Right cardiac atrium (tissue), 5 donors: ENCODE results near the gene TMEM187. TPM values are rescaled to one million over a fixed set of nuclear protein-coding genes. Genes with fewer than 3 reads are reported as not detected.
A peak's percentile ranks its signal among the peaks of the same experiment; 100 is the strongest.

Experiments
- ATAC-seq, 2 donors: fragments of 200-7000 bp; cut with Tn5 transposase; one replicate each; pipeline versions ENCODE4 v1.8.0 to v1.9.1; 2020; ENCODE audit warnings: moderate library complexity in 2 of 2, mild to moderate bottlenecking in 1 of 2
- DNase-seq, 3 donors: peaks; one replicate each; pipeline ENCODE4 v3.0.0-alpha.2; 2020
- H3K27ac ChIP-seq: one replicate; pipeline ENCODE4 v1.5.1; 2013; ENCODE audit warnings: mild to moderate bottlenecking, low read length, control low read depth, moderate library complexity
- H3K27me3 ChIP-seq: one replicate; pipeline ENCODE4 v1.6.1; 2013; ENCODE audit not compliant: control insufficient read depth, insufficient read depth
- H3K4me1 ChIP-seq: one replicate; pipeline ENCODE4 v1.6.1; 2013; ENCODE audit warnings: low read length; ENCODE audit not compliant: control insufficient read depth, insufficient read depth
- H3K4me3 ChIP-seq: one replicate; pipeline ENCODE4 v1.5.1; 2013; ENCODE audit warnings: low read length, control low read depth
- H3K9me3 ChIP-seq: one replicate; pipeline ENCODE4 v1.6.1; 2013; ENCODE audit warnings: low read length; ENCODE audit not compliant: control insufficient read depth
- WGBS: extraction: QIAGEN DNeasy Blood & Tissue Kit; methylation state at CpG from one replicate; pipeline ENCODE4 v1.1.7; 2013; 5-methylcytosine and 5-hydroxymethylcytosine counted together
- intact Hi-C, 4 donors: fragments of 100-400 bp; cut with DNase I; formaldehyde crosslinking; loops; one replicate each; pipeline versions ENCODE4 v1.11.0 to v1.14.0; 2022 to 2023
- polyA plus RNA-seq: library from polyadenylated mRNA; stranded (reverse); fragments of 200-250 nt; gene quantifications from one replicate; pipeline ENCODE4 v1.2.3, GENCODE V29; 2013
- total RNA-seq, 4 donors: library from RNA; stranded (reverse); fragmentation: NEBNext Ultra II Directional; extraction: Animal tissue kit (Norgen Biotek cat#: 25700); gene quantifications; one replicate each; pipeline ENCODE4 v1.2.1, GENCODE V29; 2021
- donor health status: healthy with polysubstance abuse.
- donor health status: DM: no; HTN: yes; CAD: no.
- donor health status: DM: no; HTN: no; CAD: no.
- donor health status: DM: no; HTN: yes; CAD: no; lungs with severe emphysema.
- donor health status: DM: yes; HTN: yes; CAD: no.

Gene TMEM187
- total and polyA plus RNA-seq, 5 donors, result 6.8 to 11.9 (median 9.1) TPM

GRCh38 chrX:153948002-153948466, 24.5 kb upstream of the TMEM187 start:
- DNase-seq (peak in 2 of 3 donors; percentile 55 to 63), ATAC-seq (peak; percentile 9 to 60)
- 37% methylated on average over 10 of the region's 10 CpGs for WGBS
- Histone ChIP-seq H3K27me3 (no peaks in the 10 kb centered on the region), H3K27ac (peak overlapping the region; percentile 14), H3K9me3 (no peaks in the 10 kb centered on the region), H3K4me1 (no peaks in the 10 kb centered on the region), H3K4me3 (no peak overlapping the region)
- intact Hi-C loops, result no loop called here

- ATAC-seq (peak in 1 of 2 donors; percentile 27), DNase-seq (no peak)
- no peaks in the 10 kb centered on the region for H3K4me1 ChIP-seq
- intact Hi-C loops, result no loop called here
- H3K4me3 ChIP-seq, result no peak overlapping the region
- H3K27me3 ChIP-seq, result no peaks in the 10 kb centered on the region
- peak overlapping the region; percentile 7 for H3K27ac ChIP-seq
- 43% methylated on average over 30 of the region's 30 CpGs for WGBS
- no peaks in the 10 kb centered on the region for H3K9me3 ChIP-seq
Observed at GRCh38 chrX:153948847-153949805, 23.4 kb upstream of the TMEM187 start.

GRCh38 chrX:153950127-153950526, 22.4 kb upstream of the TMEM187 start:
- DNase-seq, result no peak
- no peak overlapping the region for H3K27ac ChIP-seq
- no peaks in the 10 kb centered on the region for H3K9me3 ChIP-seq
- no peak overlapping the region for H3K4me3 ChIP-seq
- no peak for ATAC-seq
- H3K4me1 ChIP-seq, result no peaks in the 10 kb centered on the region
- WGBS, result 78% methylated on average over 19 of the region's 19 CpGs
- intact Hi-C loops, result loop anchor here in 2 of 4 donors (10.0 kb wide), 1 partner anchor 185 kb away; the partner anchor contains the start of gene PLXNB3 (in 2 of the 2)
- no peaks in the 10 kb centered on the region for H3K27me3 ChIP-seq

- intact Hi-C loops, result loop anchor here in 3 of 4 donors (2.0 to 10.0 kb wide), 2 partner anchors 187 kb away; partner anchors contain the start of gene PLXNB3 (in 3 of the 3)
- no peak overlapping the region for H3K4me3 ChIP-seq
- no peaks in the 10 kb centered on the region for H3K27me3 ChIP-seq
- no peaks in the 10 kb centered on the region for H3K9me3 ChIP-seq
- H3K4me1 ChIP-seq, result no peaks in the 10 kb centered on the region
- no peak overlapping the region for H3K27ac ChIP-seq
- 93% methylated on average over 26 of the region's 28 CpGs for WGBS
- ATAC-seq, result no peak
- no peak for DNase-seq
Observed at GRCh38 chrX:153951683-153952372, 20.7 kb upstream of the TMEM187 start.

- no peaks in the 10 kb centered on the region for H3K4me1 ChIP-seq
Observed at GRCh38 chrX:153952373-153953026, 20.1 kb upstream of the TMEM187 start.

GRCh38 chrX:153953342-153953830, 19.2 kb upstream of the TMEM187 start:
- Histone ChIP-seq H3K9me3 (no peaks in the 10 kb centered on the region), H3K27ac (peak overlapping the region; percentile 59), H3K4me3 (no peak overlapping the region), H3K27me3 (no peaks in the 10 kb centered on the region), H3K4me1 (no peaks in the 10 kb centered on the region)
- 20% methylated on average over 33 of the region's 33 CpGs for WGBS
- intact Hi-C loops, result loop anchor here in 3 of 4 donors (2.0 to 10.0 kb wide), 2 partner anchors 189 kb away; partner anchors contain the start of gene PLXNB3 (in 3 of the 3)
- DNase-seq (peak; percentile 72 to 87 (median 87)), ATAC-seq (peak; percentile 59 to 61)

More at GRCh38 chrX:153952373-153953026, 20.1 kb upstream of the TMEM187 start:
- WGBS, result 90% methylated on average over 32 of the region's 32 CpGs
- Histone ChIP-seq H3K27me3 (no peaks in the 10 kb centered on the region), H3K9me3 (no peaks in the 10 kb centered on the region), H3K27ac (no peak overlapping the region), H3K4me3 (no peak overlapping the region)
- ATAC-seq, result no peak
- intact Hi-C loops, result loop anchor here in 3 of 4 donors (2.0 to 10.0 kb wide), 2 partner anchors 188 kb away; partner anchors contain the start of gene PLXNB3 (in 3 of the 3)
- DNase-seq, result no peak

GRCh38 chrX:153953892-153954557, 18.5 kb upstream of the TMEM187 start:
- H3K4me1 ChIP-seq, result no peaks in the 10 kb centered on the region
- no peaks in the 10 kb centered on the region for H3K9me3 ChIP-seq
- WGBS, result 76% methylated on average over 33 of the region's 33 CpGs
- DNase-seq, result peak in 1 of 3 donors; percentile 63
- no peak for ATAC-seq
- intact Hi-C loops, result loop anchor here in 3 of 4 donors (2.0 to 10.0 kb wide), 2 partner anchors 189 kb away; partner anchors contain the start of gene PLXNB3 (in 3 of the 3)
- H3K4me3 ChIP-seq, result no peak overlapping the region
- H3K27me3 ChIP-seq, result no peaks in the 10 kb centered on the region
- no peak overlapping the region for H3K27ac ChIP-seq

GRCh38 chrX:153954558-153955227, 17.9 kb upstream of the TMEM187 start:
- Histone ChIP-seq H3K4me1 (no peaks in the 10 kb centered on the region), H3K9me3 (no peaks in the 10 kb centered on the region), H3K27ac (no peak overlapping the region)

GRCh38 chrX:153955228-153955732, 17.3 kb upstream of the TMEM187 start:
- no peaks in the 10 kb centered on the region for H3K9me3 ChIP-seq
- ATAC-seq (no peak), DNase-seq (peak in 1 of 3 donors; percentile 35)
- WGBS, result 65% methylated on average over 12 of the region's 12 CpGs
- no peaks in the 10 kb centered on the region for H3K4me1 ChIP-seq
- no peak overlapping the region for H3K4me3 ChIP-seq
- no peak overlapping the region for H3K27ac ChIP-seq
- intact Hi-C loops, result loop anchor here in 2 of 4 donors (10.0 kb wide), 1 partner anchor 190 kb away; the partner anchor contains the start of gene PLXNB3 (in 2 of the 2)
- H3K27me3 ChIP-seq, result no peaks in the 10 kb centered on the region

More at GRCh38 chrX:153954558-153955227, 17.9 kb upstream of the TMEM187 start:
- ATAC-seq (no peak), DNase-seq (peak in 1 of 3 donors; percentile 58)
- no peaks in the 10 kb centered on the region for H3K27me3 ChIP-seq
- H3K4me3 ChIP-seq, result no peak overlapping the region
- WGBS, result 92% methylated on average over 44 of the region's 44 CpGs
- intact Hi-C loops, result loop anchor here in 2 of 4 donors (10.0 kb wide), 1 partner anchor 190 kb away; the partner anchor contains the start of gene PLXNB3 (in 2 of the 2)
